Measurements from ENCODE around the gene BFSP1.

GRCh38 chr20:17549131-17549530, 18.0 kb upstream of the BFSP1 start:
- TF ChIP-seq CTCF (conservative IDR thresholded peaks at IDR 0.05; ENCODE audit: low read depth, low read length) (no peak), EZH2 (IDR thresholded peaks at IDR 0.05; ENCODE audit: borderline replicate concordance, low read depth, low read length, poor library complexity, severe bottlenecking) (no peak)

All from A673 (cell line).